ENCODE results near the gene ADARB2. TPM values are rescaled to one million over a fixed set of nuclear protein-coding genes. Genes with fewer than 3 reads are reported as not detected.

Gene ADARB2
- total and polyA plus RNA-seq, 7 experiments from 2014 or later, result 0.05 to 13.6 (median 6.3) TPM; not detected in 3

GRCh38 chr10:1311726-1312125 is 425.6 kb downstream of the ADARB2 start:
- no peak overlapping the region for H3K27ac ChIP-seq (ENCODE audit: low read depth, low read length)
- CTCF ChIA-PET, result no interaction called here
- Mint-ChIP-seq H3K27me3 (peaks cover 0 to 7% (median 0%) of the 10 kb centered on the region in 5 donors), H3K4me3 (no peak overlapping the region), H3K27ac (no peak overlapping the region), H3K9me3 (peaks cover 0 to 4% (median 0%) of the 10 kb centered on the region in 11 donors), H3K36me3 (peaks cover 0 to 4% (median 0%) of the 10 kb centered on the region in 5 donors), H3K4me1 (no peaks in the 10 kb centered on the region)
- POLR2A ChIA-PET, result no interaction called here
- no peaks in the 10 kb centered on the region for H3K4me1 ChIP-seq (ENCODE audit: control insufficient read depth in 2 of 2, insufficient read depth in 2 of 2, low read length in 2 of 2)
- H3K4me3 ChIP-seq (ENCODE audit: low read length), result no peak overlapping the region
- H3K9me3 ChIP-seq (ENCODE audit: control insufficient read depth in 2 of 3, low read length in 3 of 3), result no peaks in the 10 kb centered on the region
- DNase-seq, result no peak
- ATAC-seq, result no peak
- intact Hi-C loops (cut with micrococcal nuclease), result no loop called here
- H3K27me3 ChIP-seq (ENCODE audit: control insufficient read depth in 2 of 2, insufficient read depth in 2 of 2, low read length in 2 of 2), result no peaks in the 10 kb centered on the region
- no peaks in the 10 kb centered on the region for H3K36me3 ChIP-seq (ENCODE audit: control insufficient read depth in 2 of 3, insufficient read depth in 3 of 3, low read length in 3 of 3)

- H3K36me3 ChIP-seq (ENCODE audit: control insufficient read depth in 2 of 3, insufficient read depth in 3 of 3, low read length in 3 of 3), result no peaks in the 10 kb centered on the region
- Mint-ChIP-seq H3K4me1 (no peaks in the 10 kb centered on the region), H3K4me3 (no peak overlapping the region), H3K27ac (no peak overlapping the region), H3K27me3 (peaks cover 0 to 7% (median 0%) of the 10 kb centered on the region in 5 donors), H3K9me3 (peaks cover 0 to 4% (median 0%) of the 10 kb centered on the region in 11 donors), H3K36me3 (peaks cover 0 to 4% (median 0%) of the 10 kb centered on the region in 5 donors)
- no peaks in the 10 kb centered on the region for H3K4me1 ChIP-seq (ENCODE audit: control insufficient read depth in 2 of 2, insufficient read depth in 2 of 2, low read length in 2 of 2)
- intact Hi-C loops (cut with micrococcal nuclease), result no loop called here
- ATAC-seq, result no peak
- no peaks in the 10 kb centered on the region for H3K27me3 ChIP-seq (ENCODE audit: control insufficient read depth in 2 of 2, insufficient read depth in 2 of 2, low read length in 2 of 2)
- no peak overlapping the region for H3K27ac ChIP-seq (ENCODE audit: low read depth, low read length)
- no peak for DNase-seq
- CTCF ChIA-PET, result interaction anchor here (0.7 kb wide), 2 partner anchors 36 to 96 kb away, joined by 3 to 4 read pairs; no protein-coding TSS in a partner anchor
- H3K4me3 ChIP-seq (ENCODE audit: low read length), result no peak overlapping the region
- POLR2A ChIA-PET, result no interaction called here
- H3K9me3 ChIP-seq (ENCODE audit: control insufficient read depth in 2 of 3, low read length in 3 of 3), result no peaks in the 10 kb centered on the region
Measured at GRCh38 chr10:1310271-1310789, 427.0 kb downstream of the ADARB2 start.

GRCh38 chr10:1309617-1310270 is 427.6 kb downstream of the ADARB2 start:
- ChIA-PET CTCF (interaction anchor here (0.7 kb wide), 1 partner anchor 35 kb away, joined by 3 read pairs; no protein-coding TSS in a partner anchor), POLR2A (no interaction called here)
- no peak overlapping the region for H3K4me3 ChIP-seq (ENCODE audit: low read length)
- H3K36me3 ChIP-seq (ENCODE audit: control insufficient read depth in 2 of 3, insufficient read depth in 3 of 3, low read length in 3 of 3), result no peaks in the 10 kb centered on the region
- no peak overlapping the region for H3K27ac ChIP-seq (ENCODE audit: low read depth, low read length)
- Mint-ChIP-seq H3K9me3 (peaks cover 0 to 4% (median 0%) of the 10 kb centered on the region in 11 donors), H3K36me3 (peaks cover 0 to 4% (median 0%) of the 10 kb centered on the region in 5 donors), H3K27ac (no peak overlapping the region), H3K4me1 (no peaks in the 10 kb centered on the region), H3K4me3 (no peak overlapping the region), H3K27me3 (peaks cover 0 to 3% (median 0%) of the 10 kb centered on the region in 5 donors)
- ATAC-seq (no peak), DNase-seq (no peak)
- no peaks in the 10 kb centered on the region for H3K4me1 ChIP-seq (ENCODE audit: control insufficient read depth in 2 of 2, insufficient read depth in 2 of 2, low read length in 2 of 2)
- intact Hi-C loops (cut with micrococcal nuclease), result no loop called here
- no peaks in the 10 kb centered on the region for H3K27me3 ChIP-seq (ENCODE audit: control insufficient read depth in 2 of 2, insufficient read depth in 2 of 2, low read length in 2 of 2)
- H3K9me3 ChIP-seq (ENCODE audit: control insufficient read depth in 2 of 3, low read length in 3 of 3), result no peaks in the 10 kb centered on the region

GRCh38 chr10:1308962-1309616 is 428.2 kb downstream of the ADARB2 start:
- Mint-ChIP-seq H3K36me3 (peaks cover 0 to 4% (median 0%) of the 10 kb centered on the region in 5 donors), H3K27me3 (no peaks in the 10 kb centered on the region), H3K9me3 (peaks cover 0 to 4% (median 0%) of the 10 kb centered on the region in 11 donors), H3K4me1 (no peaks in the 10 kb centered on the region), H3K27ac (no peak overlapping the region), H3K4me3 (no peak overlapping the region)
- Histone ChIP-seq H3K27ac (ENCODE audit: low read depth, low read length) (no peak overlapping the region), H3K27me3 (ENCODE audit: control insufficient read depth in 2 of 2, insufficient read depth in 2 of 2, low read length in 2 of 2) (no peaks in the 10 kb centered on the region), H3K4me1 (ENCODE audit: control insufficient read depth in 2 of 2, insufficient read depth in 2 of 2, low read length in 2 of 2) (no peaks in the 10 kb centered on the region), H3K9me3 (ENCODE audit: control insufficient read depth in 2 of 3, low read length in 3 of 3) (no peaks in the 10 kb centered on the region), H3K4me3 (ENCODE audit: low read length) (no peak overlapping the region), H3K36me3 (ENCODE audit: control insufficient read depth in 2 of 3, insufficient read depth in 3 of 3, low read length in 3 of 3) (no peaks in the 10 kb centered on the region)
- intact Hi-C loops (cut with micrococcal nuclease), result no loop called here
- ChIA-PET CTCF (no interaction called here), POLR2A (no interaction called here)
- no peak for ATAC-seq
- DNase-seq, result no peak

GRCh38 chr10:1308173-1308961 is 429.0 kb downstream of the ADARB2 start:
- no peak overlapping the region for H3K27ac Mint-ChIP-seq
- DNase-seq (no peak), ATAC-seq (no peak)
- H3K9me3 Mint-ChIP-seq, result peaks cover 0 to 4% (median 0%) of the 10 kb centered on the region in 11 donors
- H3K36me3 Mint-ChIP-seq, result peaks cover 0 to 4% (median 0%) of the 10 kb centered on the region in 5 donors
- H3K4me1 Mint-ChIP-seq, result no peaks in the 10 kb centered on the region
- Histone ChIP-seq H3K27ac (ENCODE audit: low read depth, low read length) (no peak overlapping the region), H3K27me3 (ENCODE audit: control insufficient read depth in 2 of 2, insufficient read depth in 2 of 2, low read length in 2 of 2) (no peaks in the 10 kb centered on the region), H3K4me1 (ENCODE audit: control insufficient read depth in 2 of 2, insufficient read depth in 2 of 2, low read length in 2 of 2) (no peaks in the 10 kb centered on the region), H3K4me3 (ENCODE audit: low read length) (no peak overlapping the region), H3K9me3 (ENCODE audit: control insufficient read depth in 2 of 3, low read length in 3 of 3) (no peaks in the 10 kb centered on the region), H3K36me3 (ENCODE audit: control insufficient read depth in 2 of 3, insufficient read depth in 3 of 3, low read length in 3 of 3) (no peaks in the 10 kb centered on the region)
- ChIA-PET CTCF (interaction anchor here (0.7 kb wide), 1 partner anchor 447 kb away, joined by 3 read pairs; no protein-coding TSS in a partner anchor), POLR2A (interaction anchor here (0.7 kb wide), 1 partner anchor 259 kb away, joined by 3 read pairs; no protein-coding TSS in a partner anchor)
- intact Hi-C loops (cut with micrococcal nuclease), result no loop called here
- no peaks in the 10 kb centered on the region for H3K27me3 Mint-ChIP-seq
- no peak overlapping the region for H3K4me3 Mint-ChIP-seq

- Mint-ChIP-seq H3K4me3 (no peak overlapping the region), H3K9me3 (peaks cover 0 to 2% (median 0%) of the 10 kb centered on the region in 11 donors), H3K36me3 (peaks cover 0 to 3% (median 0%) of the 10 kb centered on the region in 5 donors), H3K27me3 (peaks cover 0 to 34% (median 20%) of the 10 kb centered on the region in 5 donors), H3K4me1 (peaks cover 0 to 24% (median 6%) of the 10 kb centered on the region in 7 donors), H3K27ac (peak overlapping the region in 1 of 9 donors; percentile 45)
- Histone ChIP-seq H3K27ac (ENCODE audit: low read depth, low read length) (no peak overlapping the region), H3K4me3 (ENCODE audit: low read length) (no peak overlapping the region), H3K36me3 (ENCODE audit: control insufficient read depth in 2 of 3, insufficient read depth in 3 of 3, low read length in 3 of 3) (no peaks in the 10 kb centered on the region), H3K9me3 (ENCODE audit: control insufficient read depth in 2 of 3, low read length in 3 of 3) (no peaks in the 10 kb centered on the region), H3K4me1 (ENCODE audit: control insufficient read depth in 2 of 2, insufficient read depth in 2 of 2, low read length in 2 of 2) (no peaks in the 10 kb centered on the region), H3K27me3 (ENCODE audit: control insufficient read depth in 2 of 2, insufficient read depth in 2 of 2, low read length in 2 of 2) (no peaks in the 10 kb centered on the region)
- ChIA-PET POLR2A (no interaction called here), CTCF (no interaction called here)
- intact Hi-C loops (cut with micrococcal nuclease), result no loop called here
- no peak for ATAC-seq
- DNase-seq, result no peak
Measured at GRCh38 chr10:1301143-1301542, 436.2 kb downstream of the ADARB2 start.

All from naive thymus-derived CD4-positive, alpha-beta T cell (primary cell).